Loucy (cell line): ENCODE data around the gene ASB11.

Experiments used
- H2AFZ ChIP-seq: fragments of 200-600 bp; sonication (generic); 2 replicates; pipeline ENCODE4 v1.6.0; 2016; ENCODE audit warnings: antibody characterized with exemption, mild to moderate bottlenecking, low read length, moderate library complexity
- H3F3A ChIP-seq: fragments of 200-600 bp; 2 replicates; pipeline ENCODE4 v1.6.0; 2016; ENCODE audit warnings: antibody characterized with exemption, low read depth, mild to moderate bottlenecking
- H3K27me3 ChIP-seq: fragments of 200-600 bp; sonication (generic); 2 replicates; pipeline ENCODE4 v1.6.1; 2014; ENCODE audit warnings: low read length, mild to moderate bottlenecking; ENCODE audit not compliant: insufficient read depth, poor library complexity, severe bottlenecking
- H3K36me3 ChIP-seq: fragments of 200-600 bp; sonication (generic); 2 replicates; pipeline ENCODE4 v1.6.1; 2016; ENCODE audit warnings: low read length; ENCODE audit not compliant: insufficient read depth
- H3K4me1 ChIP-seq: fragments of 200-600 bp; sonication (generic); 2 replicates; pipeline ENCODE4 v1.5.1; 2014; ENCODE audit warnings: low read length, mild to moderate bottlenecking; ENCODE audit not compliant: insufficient read depth, poor library complexity, severe bottlenecking
- H3K4me2 ChIP-seq: fragments of 200-600 bp; sonication (generic); 2 replicates; pipeline ENCODE4 v1.6.0; 2014; ENCODE audit warnings: antibody characterized with exemption, low read length, low read depth, mild to moderate bottlenecking; ENCODE audit not compliant: poor library complexity, severe bottlenecking
- H3K4me3 ChIP-seq: fragments of 200-600 bp; sonication (generic); 2 replicates; pipeline ENCODE4 v1.5.1; 2014; ENCODE audit warnings: low read length, mild to moderate bottlenecking, mixed read lengths; ENCODE audit not compliant: poor library complexity, severe bottlenecking
- H3K79me2 ChIP-seq: fragments of 200-600 bp; sonication (generic); 2 replicates; pipeline ENCODE4 v1.6.1; 2014; ENCODE audit warnings: low read length; ENCODE audit not compliant: insufficient read depth
- H3K9ac ChIP-seq: fragments of 200-600 bp; sonication (generic); 2 replicates; pipeline ENCODE4 v1.6.0; 2014; ENCODE audit warnings: mild to moderate bottlenecking, low read depth, low read length, moderate library complexity; ENCODE audit not compliant: poor library complexity, severe bottlenecking
- H3K9me2 ChIP-seq: fragments of 200-600 bp; sonication (generic); replicated peaks from 2 replicates; pipeline ENCODE4 v1.6.1; 2016; ENCODE audit warnings: low read depth, low read length, mixed read lengths
- H3K9me3 ChIP-seq: fragments of 200-600 bp; sonication (generic); 2 replicates; pipeline ENCODE4 v1.6.1; 2014; ENCODE audit warnings: mild to moderate bottlenecking, antibody characterized with exemption, low read length, low read depth; ENCODE audit not compliant: insufficient read depth
- H4K20me1 ChIP-seq: fragments of 200-600 bp; sonication (generic); 2 replicates; pipeline ENCODE4 v1.6.0; 2014; ENCODE audit warnings: antibody characterized with exemption, low read length, mild to moderate bottlenecking; ENCODE audit not compliant: insufficient read depth, poor library complexity, severe bottlenecking
- CTCF ChIP-seq: fragments of 200-600 bp; sonication (generic); conservative IDR thresholded peaks from 2 replicates; pipeline ENCODE4 v1.5.1; 2014; ENCODE audit warnings: mild to moderate bottlenecking, antibody characterized with exemption, low read length
- EZH2phosphoT487 ChIP-seq: fragments of 200-600 bp; IDR thresholded peaks from 2 replicates; pipeline ENCODE4 v1.6.1; 2018; ENCODE audit warnings: antibody characterized with exemption, mild to moderate bottlenecking, moderate library complexity, borderline replicate concordance

Gene ASB11

GRCh38 chrX:15345976-15346375 lies 30.5 kb upstream of the ASB11 start:
- no peaks in the 10 kb centered on the region for H3K36me3 ChIP-seq
- no peak overlapping the region for H3K4me3 ChIP-seq
- H4K20me1 ChIP-seq = no peaks in the 10 kb centered on the region
- TF ChIP-seq EZH2phosphoT487 (no peak), CTCF (no peak)
- H3K4me2 ChIP-seq = no peak overlapping the region
- no peaks in the 10 kb centered on the region for H3K79me2 ChIP-seq
- no peaks in the 10 kb centered on the region for H3F3A ChIP-seq
- H3K9me3 ChIP-seq = no peaks in the 10 kb centered on the region
- no peak overlapping the region for H2AFZ ChIP-seq
- H3K4me1 ChIP-seq = no peaks in the 10 kb centered on the region
- H3K27me3 ChIP-seq = no peaks in the 10 kb centered on the region
- H3K9me2 ChIP-seq = no peaks in the 10 kb centered on the region
- H3K9ac ChIP-seq = no peak overlapping the region

DNA sequence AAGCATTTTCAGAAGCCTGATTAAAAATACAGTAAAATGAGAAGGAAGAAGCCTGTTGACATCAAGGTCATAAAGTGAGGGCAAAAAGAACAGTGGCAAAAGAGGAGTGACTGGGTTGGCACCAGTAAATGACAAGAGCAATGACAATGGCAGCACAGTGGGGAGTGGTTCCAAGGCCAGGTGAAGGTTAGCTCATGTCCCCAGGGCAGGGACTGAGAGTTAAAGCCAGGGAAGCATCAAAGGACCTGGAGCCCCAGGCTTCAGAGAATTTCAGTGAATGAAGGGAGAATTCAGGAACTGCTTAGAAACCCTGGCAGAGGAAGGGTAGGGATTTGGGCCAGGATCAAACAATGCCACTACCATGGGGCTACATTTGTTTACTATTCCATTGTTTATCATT lies 28.7 kb upstream of the ASB11 start:
- Histone ChIP-seq H3K79me2 (no peaks in the 10 kb centered on the region), H3K9me2 (no peaks in the 10 kb centered on the region), H3K4me3 (no peak overlapping the region), H3K9me3 (no peaks in the 10 kb centered on the region), H3F3A (no peaks in the 10 kb centered on the region), H4K20me1 (no peaks in the 10 kb centered on the region), H3K9ac (no peak overlapping the region), H3K36me3 (no peaks in the 10 kb centered on the region), H3K4me2 (no peak overlapping the region), H3K27me3 (no peaks in the 10 kb centered on the region), H3K4me1 (no peaks in the 10 kb centered on the region), H2AFZ (no peak overlapping the region)
- no peak for TF ChIP-seq CTCF
- TF ChIP-seq EZH2phosphoT487 = no peak

DNA sequence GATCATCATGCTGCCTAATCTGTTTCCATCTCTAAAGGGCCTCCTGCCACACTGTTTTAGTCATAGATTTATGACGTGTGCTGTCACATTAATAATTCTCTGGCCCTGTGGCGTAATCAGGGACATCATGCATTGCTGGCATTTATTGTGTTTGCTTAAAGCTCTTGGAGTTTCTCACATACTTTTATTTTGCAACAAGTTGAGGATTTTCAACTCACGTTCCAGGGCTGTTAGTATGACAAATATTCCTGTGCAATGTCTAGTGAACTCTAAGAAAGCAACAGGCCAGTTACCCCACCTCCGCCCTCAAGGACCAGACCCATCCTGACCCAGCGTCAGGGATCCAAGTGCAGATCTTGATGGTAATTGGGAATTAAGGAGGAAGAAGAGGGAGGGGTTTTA lies 27.6 kb upstream of the ASB11 start:
- Histone ChIP-seq H3K4me2 (no peak overlapping the region), H3K4me3 (no peak overlapping the region), H3K4me1 (no peaks in the 10 kb centered on the region), H3K9ac (no peak overlapping the region), H3K79me2 (no peaks in the 10 kb centered on the region), H3K9me3 (no peaks in the 10 kb centered on the region), H2AFZ (no peak overlapping the region), H3K27me3 (no peaks in the 10 kb centered on the region), H4K20me1 (no peaks in the 10 kb centered on the region), H3F3A (no peaks in the 10 kb centered on the region), H3K9me2 (no peaks in the 10 kb centered on the region), H3K36me3 (no peaks in the 10 kb centered on the region)
- no peak for TF ChIP-seq CTCF
- TF ChIP-seq EZH2phosphoT487 = no peak
